HG02588 (cell line): Measurements from ENCODE around the gene GUCD1.

Source experiments
- ATAC-seq: cut with Tn5 transposase; IDR thresholded peaks from one replicate; pipeline ENCODE4 v1.9.1; 2021; ENCODE audit warnings: mild to moderate bottlenecking, moderate library complexity; ENCODE audit not compliant: unreplicated experiment

GUCD1 gene

GRCh38 chr22:24590596-24591173 is 35.7 kb upstream of the GUCD1 start:
- no peak for ATAC-seq

DNA sequence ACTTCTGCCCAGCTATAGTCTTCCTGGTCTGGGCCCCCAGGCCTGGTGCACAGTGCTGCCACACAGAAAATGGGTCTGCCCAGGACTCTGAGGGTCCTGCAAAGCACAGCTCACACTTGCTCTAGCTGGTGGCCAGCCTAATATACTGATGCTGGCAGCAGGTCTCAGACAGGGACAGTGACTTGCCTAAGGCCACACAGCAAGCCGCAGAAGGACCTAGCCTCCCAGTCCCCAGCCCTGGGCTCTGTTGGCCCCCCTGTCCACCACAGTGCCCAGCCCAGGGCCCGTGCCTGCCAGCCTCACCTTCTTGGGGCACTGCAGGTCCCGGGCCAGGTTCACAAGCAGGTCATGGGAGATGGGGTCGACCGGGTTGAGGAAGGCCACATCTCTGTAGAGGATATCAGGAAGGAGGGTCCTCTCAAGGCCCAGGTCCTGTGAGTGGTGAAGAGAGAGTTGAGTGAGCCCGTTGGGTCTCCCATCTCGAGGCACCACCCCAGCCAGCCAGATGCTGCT is 34.6 kb upstream of the GUCD1 start:
- ATAC-seq = no peak

DNA sequence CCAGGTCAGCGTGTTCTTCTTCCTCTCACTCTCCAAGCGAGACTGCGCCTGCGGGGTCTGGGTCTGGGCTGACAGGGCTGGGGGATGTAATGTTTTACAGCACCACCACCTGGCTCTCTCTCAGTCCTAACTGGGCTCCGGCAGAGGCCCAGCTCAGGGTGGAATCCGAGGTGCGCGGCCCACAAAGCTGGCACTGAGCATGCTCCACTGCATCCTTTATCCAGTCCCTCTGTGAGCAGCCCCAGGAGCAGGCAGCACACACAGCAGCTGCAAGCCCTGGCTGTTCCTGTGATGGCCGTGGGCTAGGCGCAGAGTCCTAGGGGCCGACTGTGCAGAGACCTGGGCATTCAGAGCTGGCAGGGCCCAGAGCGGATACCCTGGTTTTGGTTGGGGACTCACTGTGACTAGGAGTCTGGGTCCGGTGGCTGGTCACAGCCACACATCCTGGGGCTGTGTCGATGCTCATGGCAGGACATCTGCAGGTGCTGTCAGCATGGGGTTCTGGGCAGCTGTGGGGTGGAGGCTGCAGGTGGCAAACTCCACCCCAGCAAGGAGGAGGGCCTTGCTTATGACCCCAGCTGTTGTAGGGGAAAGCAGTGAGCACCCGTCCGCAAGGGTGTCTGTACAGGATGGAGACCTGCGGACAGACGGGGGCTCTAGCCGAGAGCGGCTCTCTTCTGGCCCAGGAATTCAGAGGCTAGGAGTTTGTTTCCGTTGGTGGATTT is 34.0 kb upstream of the GUCD1 start:
- ATAC-seq = no peak

DNA sequence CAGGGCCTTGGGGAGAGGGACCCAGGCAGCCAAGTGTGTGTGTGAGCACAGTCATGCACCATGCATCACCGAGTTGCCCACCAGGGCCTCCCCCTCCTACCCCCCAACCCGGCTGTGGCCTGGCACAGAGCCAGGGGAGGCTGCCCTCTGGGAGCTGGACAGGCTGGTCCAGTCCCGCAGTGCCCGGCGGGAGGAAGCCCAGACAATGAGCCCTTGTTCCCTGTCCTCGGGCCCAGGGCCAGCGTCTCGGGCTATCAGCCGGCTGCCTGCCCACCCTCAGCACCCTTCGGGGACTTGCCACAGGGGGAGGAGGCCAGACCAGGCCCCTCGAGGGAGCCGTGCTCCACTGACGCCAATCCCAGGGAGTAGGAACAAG is 33.4 kb upstream of the GUCD1 start:
- no peak for ATAC-seq

GRCh38 chr22:24587948-24588347 is 33.0 kb upstream of the GUCD1 start:
- ATAC-seq = no peak

- ATAC-seq = no peak
Measured at GRCh38 chr22:24587251-24587650, 32.3 kb upstream of the GUCD1 start.

GRCh38 chr22:24585927-24586546 is 31.1 kb upstream of the GUCD1 start:
- ATAC-seq = no peak

DNA sequence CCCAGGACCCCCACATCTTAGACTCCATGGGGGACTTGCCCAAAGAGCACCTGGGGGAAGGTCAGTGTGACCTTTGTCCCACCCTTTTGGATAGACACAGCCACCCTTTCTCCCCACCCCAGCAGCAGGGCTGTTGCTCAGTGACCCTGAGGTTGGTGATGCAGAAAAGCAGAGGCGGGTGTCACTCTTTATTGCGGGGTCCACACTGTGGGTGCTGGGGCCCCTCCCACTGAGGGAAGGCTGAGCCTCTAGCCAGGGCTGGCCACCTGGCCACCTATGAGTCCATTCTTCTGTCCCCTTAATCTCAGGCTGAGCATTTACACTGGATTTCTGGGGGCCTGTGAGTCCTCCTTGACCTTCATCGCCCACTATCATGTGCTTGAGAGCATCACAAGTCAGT is 30.5 kb upstream of the GUCD1 start:
- no peak for ATAC-seq

GRCh38 chr22:24584871-24585411 is 30.0 kb upstream of the GUCD1 start:
- ATAC-seq = no peak

DNA sequence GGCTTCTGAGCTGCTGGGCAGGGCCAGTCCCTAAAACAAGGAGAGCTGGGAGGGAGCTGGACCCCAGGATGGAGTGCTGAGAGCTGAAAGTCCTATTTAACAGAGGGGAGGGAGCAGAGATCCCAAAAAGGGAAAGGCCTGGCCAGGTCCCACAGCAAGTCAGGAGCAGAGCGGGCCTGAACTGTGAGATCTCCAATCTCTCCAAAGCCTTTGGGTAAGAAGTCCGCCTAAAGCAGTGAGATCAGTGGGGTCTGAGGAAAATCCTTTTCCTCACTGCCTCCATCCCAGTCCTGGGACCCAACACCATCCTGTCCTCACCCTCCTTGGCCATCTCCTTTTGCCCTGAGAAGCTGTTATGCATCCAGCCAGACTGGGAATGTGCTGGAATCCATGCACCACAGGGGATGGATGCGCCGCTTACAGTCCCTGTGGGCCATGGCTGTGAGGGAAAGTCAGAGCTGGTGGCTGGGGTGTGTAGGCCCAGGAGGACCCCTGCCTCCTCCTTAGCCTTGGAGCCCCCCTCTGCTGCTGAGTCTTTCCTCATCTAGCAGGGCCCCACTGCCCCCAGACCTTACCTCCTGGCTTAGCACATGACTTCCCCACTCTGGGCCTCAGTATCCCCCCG is 29.3 kb upstream of the GUCD1 start:
- ATAC-seq = no peak

DNA sequence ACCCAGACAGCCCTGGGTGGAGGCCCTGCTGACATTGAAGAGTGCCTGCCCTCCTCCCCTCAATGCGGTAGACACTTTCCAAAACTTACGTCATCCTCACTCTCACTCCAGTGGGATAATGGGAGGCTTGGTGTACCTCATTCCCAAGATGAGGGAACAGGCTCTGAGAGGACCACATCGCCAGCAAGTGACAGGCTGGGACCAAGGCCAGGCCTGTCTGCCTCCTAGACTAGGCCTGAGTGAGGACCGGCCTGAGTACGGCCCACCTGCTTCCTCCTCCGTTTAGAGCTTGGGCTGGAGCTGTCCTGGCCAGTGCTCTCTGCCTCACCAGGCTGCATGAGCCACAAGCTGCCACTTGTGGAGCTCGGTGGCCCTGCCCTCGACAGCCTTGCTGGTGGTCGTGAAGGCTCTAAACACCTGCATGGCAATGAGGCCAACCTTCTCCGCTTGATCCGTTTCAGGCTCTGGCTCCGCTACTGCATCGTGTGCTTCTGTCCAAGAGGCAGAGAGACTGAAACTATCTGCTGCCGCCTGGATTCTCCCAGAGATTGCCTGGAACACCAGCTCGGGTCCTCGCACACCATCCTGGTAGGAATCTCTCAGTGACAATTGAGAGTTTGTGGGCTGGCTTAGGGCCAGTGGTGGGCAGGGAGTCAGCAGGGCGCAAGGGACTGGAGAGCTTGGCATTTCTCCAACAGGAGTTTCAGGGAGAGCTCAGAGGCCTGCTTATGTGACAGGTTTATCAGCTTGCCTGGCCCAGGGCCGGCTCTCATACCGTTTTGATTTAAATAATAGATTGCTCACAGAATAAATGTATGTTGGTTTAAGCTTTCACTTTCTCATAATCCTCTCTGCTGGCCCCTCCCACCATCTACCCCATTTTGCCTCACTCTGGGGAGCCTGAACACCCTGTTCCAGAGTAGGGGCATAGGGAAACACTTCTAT is 28.6 kb upstream of the GUCD1 start:
- no peak for ATAC-seq

DNA sequence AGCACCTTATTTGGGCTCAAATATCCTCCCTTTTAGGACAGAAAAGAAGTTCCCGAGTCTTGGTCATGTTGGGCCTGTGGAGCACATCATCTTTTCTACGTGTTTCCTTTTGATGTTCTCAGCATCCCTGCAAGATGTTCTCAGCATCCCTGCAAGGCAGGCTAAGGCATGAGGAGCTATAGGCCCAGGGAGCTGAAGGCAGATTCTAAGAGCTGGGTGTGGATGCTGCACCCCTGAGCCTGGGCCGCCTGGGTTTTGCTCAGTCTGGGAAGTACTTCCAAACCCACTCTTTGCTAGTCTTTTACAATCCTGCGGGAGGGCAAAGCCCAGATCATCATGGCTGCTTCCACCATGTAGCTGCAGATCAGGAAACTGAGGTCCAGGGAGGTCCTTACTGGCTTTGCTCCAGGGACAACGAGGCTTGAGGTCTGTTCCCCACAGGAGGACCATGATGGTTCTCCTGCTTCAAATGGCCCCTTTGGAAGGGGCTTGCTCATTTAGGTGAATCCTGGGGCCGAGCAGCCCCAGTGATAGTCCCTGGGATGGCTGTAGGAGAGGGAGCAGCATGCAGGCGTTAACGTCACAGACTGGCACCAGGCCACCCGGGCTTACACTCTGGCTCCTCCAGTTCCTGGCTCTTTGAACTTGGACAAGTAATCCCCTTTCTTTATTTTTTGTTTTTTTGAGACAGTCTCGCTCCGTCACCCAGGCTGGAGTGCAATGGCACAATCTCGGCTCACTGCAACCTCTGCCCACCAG is 27.3 kb upstream of the GUCD1 start:
- no peak for ATAC-seq

GRCh38 chr22:24580276-24580675 is 25.3 kb upstream of the GUCD1 start:
- no peak for ATAC-seq

DNA sequence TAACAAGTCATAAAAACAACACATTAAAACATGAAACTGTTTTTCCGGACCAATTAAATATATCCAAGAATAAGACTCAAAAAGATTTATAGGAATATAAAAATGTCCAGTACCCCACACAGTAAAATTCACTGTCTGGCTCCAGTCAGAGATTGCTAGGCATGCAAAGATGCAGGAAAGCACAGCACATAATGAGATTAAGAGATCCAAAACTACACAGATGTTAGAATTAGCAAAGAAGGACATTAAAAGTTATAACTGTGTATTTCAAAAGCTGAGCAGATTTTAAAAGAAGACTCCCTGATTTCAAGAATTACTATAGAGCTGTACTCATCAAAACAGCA is 24.3 kb upstream of the GUCD1 start:
- no peak for ATAC-seq

GRCh38 chr22:24578355-24579257 is 23.7 kb upstream of the GUCD1 start:
- ATAC-seq = no peak

DNA sequence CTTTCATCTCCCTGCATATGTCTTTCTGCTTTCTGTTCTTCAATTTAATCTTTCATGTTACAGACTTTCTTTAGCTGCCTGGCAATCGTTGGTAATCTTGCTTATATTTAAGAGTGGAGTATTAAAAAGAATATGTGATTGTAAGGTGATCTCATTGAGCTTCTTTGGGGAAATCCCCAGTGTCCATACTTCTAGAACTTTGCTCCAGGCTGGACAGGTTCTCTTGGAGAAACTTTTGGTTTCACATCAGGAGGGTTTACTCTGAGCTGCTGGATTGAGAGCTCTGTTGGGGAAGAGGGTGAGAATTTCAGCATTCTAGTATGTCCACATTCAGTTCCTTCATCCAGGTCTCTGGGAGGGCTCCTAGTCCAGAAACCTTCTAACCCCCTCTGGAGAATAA is 21.8 kb upstream of the GUCD1 start:
- no peak for ATAC-seq

- ATAC-seq = no peak
Measured at GRCh38 chr22:24571266-24571665, 16.3 kb upstream of the GUCD1 start.

- ATAC-seq = peak; percentile 50
Measured at GRCh38 chr22:24567668-24568067, 12.7 kb upstream of the GUCD1 start.
